ENCODE data around the gene XCR1. TPM values are rescaled to one million over a fixed set of nuclear protein-coding genes. Genes with fewer than 3 reads are reported as not detected.

XCR1 gene
- total and polyA plus RNA-seq, 9 of the 15 experiments (the other 6 are each of a cell fraction or from before 2014, with no cell fraction given): not detected

- TF ChIP-seq, protein P1, sequence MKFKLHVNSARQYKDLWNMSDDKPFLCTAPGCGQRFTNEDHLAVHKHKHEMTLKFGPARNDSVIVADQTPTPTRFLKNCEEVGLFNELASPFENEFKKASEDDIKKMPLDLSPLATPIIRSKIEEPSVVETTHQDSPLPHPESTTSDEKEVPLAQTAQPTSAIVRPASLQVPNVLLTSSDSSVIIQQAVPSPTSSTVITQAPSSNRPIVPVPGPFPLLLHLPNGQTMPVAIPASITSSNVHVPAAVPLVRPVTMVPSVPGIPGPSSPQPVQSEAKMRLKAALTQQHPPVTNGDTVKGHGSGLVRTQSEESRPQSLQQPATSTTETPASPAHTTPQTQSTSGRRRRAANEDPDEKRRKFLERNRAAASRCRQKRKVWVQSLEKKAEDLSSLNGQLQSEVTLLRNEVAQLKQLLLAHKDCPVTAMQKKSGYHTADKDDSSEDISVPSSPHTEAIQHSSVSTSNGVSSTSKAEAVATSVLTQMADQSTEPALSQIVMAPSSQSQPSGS (CRISPR knock-in tag; IDR thresholded peaks at IDR 0.05): no peak
- no peak for TF ChIP-seq ZNF253 (CRISPR knock-in tag; conservative IDR thresholded peaks at IDR 0.05)
- no peak for TF ChIP-seq HMG20A (CRISPR knock-in tag; conservative IDR thresholded peaks at IDR 0.05)
- no peak for TF ChIP-seq ZSCAN29 (IDR thresholded peaks at IDR 0.05)
- 0 out of 2 replicates have a peak, but pooled peaks have one; percentile 37 for TF ChIP-seq LCOR (CRISPR knock-in tag; IDR thresholded peaks at IDR 0.05)
- TF ChIP-seq, protein P2, sequence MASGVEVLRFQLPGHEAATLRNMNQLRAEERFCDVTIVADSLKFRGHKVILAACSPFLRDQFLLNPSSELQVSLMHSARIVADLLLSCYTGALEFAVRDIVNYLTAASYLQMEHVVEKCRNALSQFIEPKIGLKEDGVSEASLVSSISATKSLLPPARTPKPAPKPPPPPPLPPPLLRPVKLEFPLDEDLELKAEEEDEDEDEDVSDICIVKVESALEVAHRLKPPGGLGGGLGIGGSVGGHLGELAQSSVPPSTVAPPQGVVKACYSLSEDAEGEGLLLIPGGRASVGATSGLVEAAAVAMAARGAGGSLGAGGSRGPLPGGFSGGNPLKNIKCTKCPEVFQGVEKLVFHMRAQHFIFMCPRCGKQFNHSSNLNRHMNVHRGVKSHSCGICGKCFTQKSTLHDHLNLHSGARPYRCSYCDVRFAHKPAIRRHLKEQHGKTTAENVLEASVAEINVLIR (CRISPR knock-in tag; IDR thresholded peaks at IDR 0.05): peak; percentile 69
- no peak for TF ChIP-seq CHCHD3 (CRISPR knock-in tag; IDR thresholded peaks at IDR 0.05)
- no peak for TF ChIP-seq KDM4B (IDR thresholded peaks at IDR 0.05; ENCODE audit: borderline replicate concordance in 2 of 2, low read depth in 1 of 2)
- no peak for TF ChIP-seq PURB (CRISPR knock-in tag; IDR thresholded peaks at IDR 0.05; ENCODE audit: low read depth)
- TF ChIP-seq KLF10 (CRISPR knock-in tag; IDR thresholded peaks at IDR 0.05): no peak
- TF ChIP-seq CBX3 (IDR thresholded peaks at IDR 0.05; ENCODE audit: borderline replicate concordance in 1 of 2, low read length in 2 of 2): no peak
- TF ChIP-seq ZBTB7A (IDR thresholded peaks at IDR 0.05; ENCODE audit: borderline replicate concordance, control insufficient read depth, low read depth, low read length): peak; percentile 80; the same call in 1 of the 2 replicates
- no peak for TF ChIP-seq CAMTA2 (CRISPR knock-in tag; conservative IDR thresholded peaks at IDR 0.05)
- no peak for TF ChIP-seq ZNF668 (CRISPR knock-in tag; IDR thresholded peaks at IDR 0.05)
- no peak for TF ChIP-seq SETDB1 (IDR thresholded peaks at IDR 0.05; ENCODE audit: low read length)
- no peak for TF ChIP-seq NFRKB (IDR thresholded peaks at IDR 0.05; ENCODE audit: low read depth)
- TF ChIP-seq HMGXB4 (CRISPR knock-in tag; IDR thresholded peaks at IDR 0.05): no peak
- TF ChIP-seq HDAC1 (IDR thresholded peaks at IDR 0.05): no peak
- no peak for TF ChIP-seq HDGF (IDR thresholded peaks at IDR 0.05)
- TF ChIP-seq, protein P3, sequence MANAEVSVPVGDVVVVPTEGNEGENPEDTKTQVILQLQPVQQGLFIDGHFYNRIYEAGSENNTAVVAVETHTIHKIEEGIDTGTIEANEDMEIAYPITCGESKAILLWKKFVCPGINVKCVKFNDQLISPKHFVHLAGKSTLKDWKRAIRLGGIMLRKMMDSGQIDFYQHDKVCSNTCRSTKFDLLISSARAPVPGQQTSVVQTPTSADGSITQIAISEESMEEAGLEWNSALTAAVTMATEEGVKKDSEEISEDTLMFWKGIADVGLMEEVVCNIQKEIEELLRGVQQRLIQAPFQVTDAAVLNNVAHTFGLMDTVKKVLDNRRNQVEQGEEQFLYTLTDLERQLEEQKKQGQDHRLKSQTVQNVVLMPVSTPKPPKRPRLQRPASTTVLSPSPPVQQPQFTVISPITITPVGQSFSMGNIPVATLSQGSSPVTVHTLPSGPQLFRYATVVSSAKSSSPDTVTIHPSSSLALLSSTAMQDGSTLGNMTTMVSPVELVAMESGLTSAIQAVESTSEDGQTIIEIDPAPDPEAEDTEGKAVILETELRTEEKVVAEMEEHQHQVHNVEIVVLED (CRISPR knock-in tag; IDR thresholded peaks at IDR 0.05): peak; percentile 92
- no peak for TF ChIP-seq PCBP2 (IDR thresholded peaks at IDR 0.05; ENCODE audit: low read depth, low read length, poor library complexity, severe bottlenecking)
- TF ChIP-seq EZH2 (IDR thresholded peaks at IDR 0.05; ENCODE audit: borderline replicate concordance, low read depth, low read length): no peak
- peak; percentile 70 for TF ChIP-seq ELF1 (tag; IDR thresholded peaks at IDR 0.05)
These were observed 4.1 kb downstream of the XCR1 start (continued) for GRCh38 chr3:46022909-46023785.

Measured in K562 (cell line).